K562 (cell line): Measurements from ENCODE around the gene ITPR1.

Source experiments
- CEBPG ChIP-seq, 3 experiments: fragments of 200-800 bp in 1 of 3; sonication (Bioruptor generic) in 1 of 3; sonication (generic) in 1 of 3; formaldehyde crosslinking in 1 of 3; IDR thresholded peaks in 2 of 3; conservative IDR thresholded peaks in 1 of 3; 2 replicates each; pipeline versions ENCODE4 v1.6.1 to v1.8.0; 2016 to 2022; ENCODE audit warnings: missing compliant biosample characterization in 2 of 3, missing genetic modification characterization in 2 of 3, mild to moderate bottlenecking in 1 of 3, missing genetic modification reagents in 1 of 3
- ELF4 ChIP-seq: fragments of 450-650 bp; formaldehyde crosslinking; IDR thresholded peaks from 2 replicates; pipeline ENCODE4 v1.4.0; 2022; ENCODE audit warnings: missing genetic modification characterization
- EZH2 ChIP-seq: IDR thresholded peaks from 2 replicates; pipeline ENCODE4 v1.6.1; 2012; ENCODE audit warnings: low read depth, mild to moderate bottlenecking, inconsistent platforms, low read length, borderline replicate concordance
- MTA2 ChIP-seq: fragments of 450-650 bp; IDR thresholded peaks from 2 replicates; pipeline ENCODE4 v1.6.1; 2016; ENCODE audit warnings: low read depth
- RFX5 ChIP-seq: IDR thresholded peaks from 2 replicates; pipeline ENCODE4 v1.6.1; 2011; ENCODE audit warnings: low read depth, mild to moderate bottlenecking, improper control_type of control experiment, low read length
- SIN3A ChIP-seq, 2 experiments: fragments of 150-350 bp in 1 of 2; IDR thresholded peaks; 2 replicates each; pipeline ENCODE4 v1.6.1; 2011 to 2016; ENCODE audit warnings: borderline replicate concordance in 2 of 2, low read depth in 2 of 2, low read length in 2 of 2, mild to moderate bottlenecking in 2 of 2, moderate library complexity in 2 of 2; ENCODE audit not compliant: control insufficient read depth in 1 of 2
- TGIF2 ChIP-seq: sonication (generic); formaldehyde crosslinking; IDR thresholded peaks from 2 replicates; pipeline ENCODE4 v1.8.1; 2022; ENCODE audit warnings: mild to moderate bottlenecking, missing genetic modification reagents, moderate library complexity
- USF2 ChIP-seq: sonication (generic); formaldehyde crosslinking; IDR thresholded peaks from 2 replicates; pipeline ENCODE4 v1.5.0; 2020; ENCODE audit warnings: missing genetic modification reagents
- TF ChIP-seq, protein P1 (sequence below), 3 experiments: IDR thresholded peaks in 2 of 3; conservative IDR thresholded peaks in 1 of 3; 2 replicates each; pipeline ENCODE4 v1.5.1; 2011 to 2012; ENCODE audit warnings: low read length in 3 of 3, mild to moderate bottlenecking in 3 of 3, control low read depth in 2 of 3, improper control_type of control experiment in 1 of 3, inconsistent platforms in 1 of 3, low read depth in 1 of 3, mixed read lengths in 1 of 3, moderate library complexity in 1 of 3; ENCODE audit not compliant: insufficient read depth in 2 of 3
- TF ChIP-seq, protein P2 (sequence below): fragments of 450-650 bp; IDR thresholded peaks from 2 replicates; pipeline ENCODE4 v1.7.0; 2016; ENCODE audit warnings: borderline replicate concordance
- TF ChIP-seq, protein P3 (sequence below): sonication (generic); formaldehyde crosslinking; IDR thresholded peaks from 2 replicates; pipeline ENCODE4 v1.8.0; 2023; ENCODE audit warnings: mild to moderate bottlenecking, missing genetic modification reagents

DNA sequence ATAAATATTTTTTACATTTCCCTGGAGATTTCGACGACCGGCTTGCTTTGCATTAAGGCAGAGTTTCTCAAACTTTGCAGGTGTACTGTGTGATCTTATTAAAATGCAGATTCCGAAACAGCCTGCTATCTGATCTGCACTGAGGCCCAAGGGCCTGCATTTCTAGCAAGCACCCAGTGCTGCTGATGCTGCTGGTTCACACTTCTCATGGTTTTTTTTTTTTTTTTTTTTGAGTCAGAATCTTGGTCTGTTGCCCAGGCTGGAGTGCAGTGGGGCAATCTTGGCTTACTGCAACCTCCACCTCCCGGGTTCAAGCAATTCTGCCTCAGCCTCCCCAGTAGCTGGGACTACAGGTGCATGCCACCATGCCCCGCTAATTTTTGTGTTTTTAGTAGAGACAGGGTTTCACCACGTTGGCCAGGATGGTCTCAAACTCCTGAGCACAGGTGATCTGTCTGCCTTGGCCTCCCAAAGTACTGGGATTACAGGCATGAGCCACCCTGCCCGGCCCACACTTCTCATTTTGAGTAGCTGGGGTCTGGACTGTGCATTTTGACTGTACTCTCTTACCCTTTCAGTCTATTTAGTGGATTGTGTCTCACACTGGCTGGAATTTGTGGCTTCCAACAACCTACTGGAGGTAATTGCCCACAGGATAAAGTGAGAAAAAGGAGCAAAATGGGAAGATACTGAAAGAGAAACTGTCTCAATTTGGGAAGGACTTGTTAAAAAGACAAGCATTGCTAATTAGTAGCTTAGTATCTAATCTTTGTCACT, 94.1 kb downstream of the ITPR1 start:
- TF ChIP-seq TGIF2 = no peak
- TF ChIP-seq RFX5 = no peak
- TF ChIP-seq SIN3A (IDR thresholded peaks at IDR 0.05; ENCODE audit: borderline replicate concordance in 2 of 2, control insufficient read depth in 1 of 2, low read depth in 2 of 2, low read length in 2 of 2) = no peak
- no peak for TF ChIP-seq EZH2
- TF ChIP-seq USF2 (CRISPR knock-in tag) = no peak
- no peak for TF ChIP-seq CEBPG (CRISPR knock-in tag; IDR thresholded peaks at IDR 0.05)
- TF ChIP-seq CEBPG (tag; conservative IDR thresholded peaks at IDR 0.05 in 1 of 2, IDR thresholded peaks at IDR 0.05 in 1 of 2) = no peak
- TF ChIP-seq, protein P1, sequence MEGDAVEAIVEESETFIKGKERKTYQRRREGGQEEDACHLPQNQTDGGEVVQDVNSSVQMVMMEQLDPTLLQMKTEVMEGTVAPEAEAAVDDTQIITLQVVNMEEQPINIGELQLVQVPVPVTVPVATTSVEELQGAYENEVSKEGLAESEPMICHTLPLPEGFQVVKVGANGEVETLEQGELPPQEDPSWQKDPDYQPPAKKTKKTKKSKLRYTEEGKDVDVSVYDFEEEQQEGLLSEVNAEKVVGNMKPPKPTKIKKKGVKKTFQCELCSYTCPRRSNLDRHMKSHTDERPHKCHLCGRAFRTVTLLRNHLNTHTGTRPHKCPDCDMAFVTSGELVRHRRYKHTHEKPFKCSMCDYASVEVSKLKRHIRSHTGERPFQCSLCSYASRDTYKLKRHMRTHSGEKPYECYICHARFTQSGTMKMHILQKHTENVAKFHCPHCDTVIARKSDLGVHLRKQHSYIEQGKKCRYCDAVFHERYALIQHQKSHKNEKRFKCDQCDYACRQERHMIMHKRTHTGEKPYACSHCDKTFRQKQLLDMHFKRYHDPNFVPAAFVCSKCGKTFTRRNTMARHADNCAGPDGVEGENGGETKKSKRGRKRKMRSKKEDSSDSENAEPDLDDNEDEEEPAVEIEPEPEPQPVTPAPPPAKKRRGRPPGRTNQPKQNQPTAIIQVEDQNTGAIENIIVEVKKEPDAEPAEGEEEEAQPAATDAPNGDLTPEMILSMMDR (IDR thresholded peaks at IDR 0.05 in 2 of 3, conservative IDR thresholded peaks at IDR 0.05 in 1 of 3; ENCODE audit: insufficient read depth in 2 of 3, low read depth in 1 of 3, low read length in 3 of 3) = no peak
- TF ChIP-seq MTA2 = no peak
- TF ChIP-seq, protein P2, sequence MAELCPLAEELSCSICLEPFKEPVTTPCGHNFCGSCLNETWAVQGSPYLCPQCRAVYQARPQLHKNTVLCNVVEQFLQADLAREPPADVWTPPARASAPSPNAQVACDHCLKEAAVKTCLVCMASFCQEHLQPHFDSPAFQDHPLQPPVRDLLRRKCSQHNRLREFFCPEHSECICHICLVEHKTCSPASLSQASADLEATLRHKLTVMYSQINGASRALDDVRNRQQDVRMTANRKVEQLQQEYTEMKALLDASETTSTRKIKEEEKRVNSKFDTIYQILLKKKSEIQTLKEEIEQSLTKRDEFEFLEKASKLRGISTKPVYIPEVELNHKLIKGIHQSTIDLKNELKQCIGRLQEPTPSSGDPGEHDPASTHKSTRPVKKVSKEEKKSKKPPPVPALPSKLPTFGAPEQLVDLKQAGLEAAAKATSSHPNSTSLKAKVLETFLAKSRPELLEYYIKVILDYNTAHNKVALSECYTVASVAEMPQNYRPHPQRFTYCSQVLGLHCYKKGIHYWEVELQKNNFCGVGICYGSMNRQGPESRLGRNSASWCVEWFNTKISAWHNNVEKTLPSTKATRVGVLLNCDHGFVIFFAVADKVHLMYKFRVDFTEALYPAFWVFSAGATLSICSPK = no peak
- no peak for TF ChIP-seq ELF4
- TF ChIP-seq, protein P3, sequence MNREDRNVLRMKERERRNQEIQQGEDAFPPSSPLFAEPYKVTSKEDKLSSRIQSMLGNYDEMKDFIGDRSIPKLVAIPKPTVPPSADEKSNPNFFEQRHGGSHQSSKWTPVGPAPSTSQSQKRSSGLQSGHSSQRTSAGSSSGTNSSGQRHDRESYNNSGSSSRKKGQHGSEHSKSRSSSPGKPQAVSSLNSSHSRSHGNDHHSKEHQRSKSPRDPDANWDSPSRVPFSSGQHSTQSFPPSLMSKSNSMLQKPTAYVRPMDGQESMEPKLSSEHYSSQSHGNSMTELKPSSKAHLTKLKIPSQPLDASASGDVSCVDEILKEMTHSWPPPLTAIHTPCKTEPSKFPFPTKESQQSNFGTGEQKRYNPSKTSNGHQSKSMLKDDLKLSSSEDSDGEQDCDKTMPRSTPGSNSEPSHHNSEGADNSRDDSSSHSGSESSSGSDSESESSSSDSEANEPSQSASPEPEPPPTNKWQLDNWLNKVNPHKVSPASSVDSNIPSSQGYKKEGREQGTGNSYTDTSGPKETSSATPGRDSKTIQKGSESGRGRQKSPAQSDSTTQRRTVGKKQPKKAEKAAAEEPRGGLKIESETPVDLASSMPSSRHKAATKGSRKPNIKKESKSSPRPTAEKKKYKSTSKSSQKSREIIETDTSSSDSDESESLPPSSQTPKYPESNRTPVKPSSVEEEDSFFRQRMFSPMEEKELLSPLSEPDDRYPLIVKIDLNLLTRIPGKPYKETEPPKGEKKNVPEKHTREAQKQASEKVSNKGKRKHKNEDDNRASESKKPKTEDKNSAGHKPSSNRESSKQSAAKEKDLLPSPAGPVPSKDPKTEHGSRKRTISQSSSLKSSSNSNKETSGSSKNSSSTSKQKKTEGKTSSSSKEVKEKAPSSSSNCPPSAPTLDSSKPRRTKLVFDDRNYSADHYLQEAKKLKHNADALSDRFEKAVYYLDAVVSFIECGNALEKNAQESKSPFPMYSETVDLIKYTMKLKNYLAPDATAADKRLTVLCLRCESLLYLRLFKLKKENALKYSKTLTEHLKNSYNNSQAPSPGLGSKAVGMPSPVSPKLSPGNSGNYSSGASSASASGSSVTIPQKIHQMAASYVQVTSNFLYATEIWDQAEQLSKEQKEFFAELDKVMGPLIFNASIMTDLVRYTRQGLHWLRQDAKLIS = no peak
